ENCODE data around the gene BCL6. TPM values are rescaled to one million over a fixed set of nuclear protein-coding genes. Genes with fewer than 3 reads are reported as not detected.

Gene BCL6
- total RNA-seq, 1 donor from 2014 or later, result 22.8 TPM

DNA sequence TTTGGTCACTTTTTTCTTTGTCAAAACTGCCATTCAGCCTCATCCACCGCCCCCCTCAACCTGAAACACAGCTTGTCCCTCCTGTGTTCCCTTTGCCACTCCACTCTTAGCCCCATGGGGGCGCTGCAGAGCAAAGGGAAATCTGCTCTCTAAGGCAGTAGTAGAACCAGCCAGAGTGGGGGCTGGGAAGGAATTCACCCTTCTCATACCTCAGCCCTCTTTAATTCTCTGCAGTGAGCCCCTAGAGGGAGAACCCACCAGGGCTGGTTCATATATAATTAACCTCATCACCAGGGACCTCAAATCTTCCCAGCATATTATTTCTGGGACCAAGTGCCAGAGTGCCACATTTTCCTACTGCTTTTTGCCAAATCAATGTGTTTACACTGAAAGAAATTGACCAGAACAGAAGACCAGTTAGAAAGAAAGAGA, 2.8 kb upstream of the BCL6 start:
- TF ChIP-seq, protein P1, sequence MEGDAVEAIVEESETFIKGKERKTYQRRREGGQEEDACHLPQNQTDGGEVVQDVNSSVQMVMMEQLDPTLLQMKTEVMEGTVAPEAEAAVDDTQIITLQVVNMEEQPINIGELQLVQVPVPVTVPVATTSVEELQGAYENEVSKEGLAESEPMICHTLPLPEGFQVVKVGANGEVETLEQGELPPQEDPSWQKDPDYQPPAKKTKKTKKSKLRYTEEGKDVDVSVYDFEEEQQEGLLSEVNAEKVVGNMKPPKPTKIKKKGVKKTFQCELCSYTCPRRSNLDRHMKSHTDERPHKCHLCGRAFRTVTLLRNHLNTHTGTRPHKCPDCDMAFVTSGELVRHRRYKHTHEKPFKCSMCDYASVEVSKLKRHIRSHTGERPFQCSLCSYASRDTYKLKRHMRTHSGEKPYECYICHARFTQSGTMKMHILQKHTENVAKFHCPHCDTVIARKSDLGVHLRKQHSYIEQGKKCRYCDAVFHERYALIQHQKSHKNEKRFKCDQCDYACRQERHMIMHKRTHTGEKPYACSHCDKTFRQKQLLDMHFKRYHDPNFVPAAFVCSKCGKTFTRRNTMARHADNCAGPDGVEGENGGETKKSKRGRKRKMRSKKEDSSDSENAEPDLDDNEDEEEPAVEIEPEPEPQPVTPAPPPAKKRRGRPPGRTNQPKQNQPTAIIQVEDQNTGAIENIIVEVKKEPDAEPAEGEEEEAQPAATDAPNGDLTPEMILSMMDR (IDR thresholded peaks at IDR 0.05; ENCODE audit: unreplicated experiment), result peak; percentile 96
- no peaks in the 10 kb centered on the region for H3K9me3 Mint-ChIP-seq (ENCODE audit: low read depth)
- no peaks in the 10 kb centered on the region for H3K36me3 Mint-ChIP-seq (ENCODE audit: insufficient read depth)
- peak; percentile 91 for DNase-seq (ENCODE audit: low spot score, unreplicated experiment)
- peak overlapping the region; percentile 61 for H3K4me3 Mint-ChIP-seq (ENCODE audit: low read depth)
- H3K27ac Mint-ChIP-seq, result peak overlapping the region; percentile 95
- no peaks in the 10 kb centered on the region for H3K27me3 Mint-ChIP-seq
- H3K4me1 Mint-ChIP-seq (ENCODE audit: low read depth), result peaks cover 60% of the 10 kb centered on the region

DNA sequence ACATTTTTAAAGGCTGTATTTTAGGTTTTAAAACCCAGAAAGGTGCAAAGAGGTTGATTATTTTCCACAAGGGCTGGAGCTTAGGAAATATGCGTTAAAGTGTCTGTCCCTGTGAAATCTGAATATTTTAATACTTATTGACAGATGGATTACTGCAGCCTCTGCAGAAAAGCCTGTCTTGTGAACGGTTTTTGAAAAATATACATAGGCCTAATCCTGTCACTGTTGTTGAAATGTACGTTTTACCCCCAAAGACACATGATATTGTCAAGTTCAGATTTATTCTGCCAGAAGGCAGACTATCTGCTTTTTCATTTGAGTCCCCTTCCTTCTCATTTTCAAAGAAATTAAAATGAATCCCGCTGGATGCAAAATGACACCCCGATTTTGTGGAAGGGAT, 2.2 kb upstream of the BCL6 start:
- peaks cover 65% of the 10 kb centered on the region for H3K4me1 Mint-ChIP-seq (ENCODE audit: low read depth)

DNA sequence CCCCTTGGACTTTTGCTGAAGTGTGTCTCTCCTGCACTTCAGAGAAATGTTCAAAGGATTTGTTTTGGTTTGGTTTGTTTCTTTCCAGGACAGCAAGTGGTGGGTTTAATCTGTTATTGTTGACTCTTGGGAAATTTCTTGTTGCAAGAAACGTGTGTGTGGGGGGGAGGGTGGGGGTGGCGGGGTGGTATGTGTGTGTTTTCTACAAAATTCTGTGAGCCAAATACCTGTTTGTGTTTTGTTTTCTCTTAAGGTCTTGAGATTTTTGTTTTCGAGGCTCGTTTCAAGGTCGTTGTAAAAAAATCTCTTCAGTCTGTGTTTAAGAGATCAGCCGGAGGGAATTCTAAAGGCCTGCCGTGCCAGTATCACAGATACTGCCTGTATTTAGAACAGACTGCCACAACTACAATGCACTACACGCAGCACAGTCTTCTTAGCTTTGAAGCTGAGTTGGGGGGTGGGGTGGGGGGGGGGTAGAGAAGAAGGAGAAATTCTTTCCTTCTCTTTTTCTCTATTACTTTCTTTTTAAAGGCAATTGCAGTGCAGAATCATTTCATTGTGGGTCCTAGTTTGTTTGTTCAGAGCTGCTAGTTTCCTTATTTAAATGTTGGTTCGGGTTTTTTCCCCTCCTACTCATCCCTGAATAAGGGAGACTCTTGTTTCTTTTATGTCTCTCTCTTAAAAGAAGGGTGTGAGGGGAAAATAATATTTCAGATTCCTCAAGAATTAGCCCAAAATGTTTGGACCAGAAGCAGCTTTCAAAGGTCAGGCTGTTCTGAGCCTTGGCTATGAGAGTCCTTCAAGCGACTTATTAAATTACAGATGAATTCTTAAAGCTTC, 1.4 kb upstream of the BCL6 start:
- Mint-ChIP-seq H3K4me3 (ENCODE audit: low read depth) (peak overlapping the region; percentile 94), H3K4me1 (ENCODE audit: low read depth) (peaks cover 68% of the 10 kb centered on the region), H3K27me3 (no peaks in the 10 kb centered on the region), H3K36me3 (ENCODE audit: insufficient read depth) (no peaks in the 10 kb centered on the region), H3K9me3 (ENCODE audit: low read depth) (no peaks in the 10 kb centered on the region), H3K27ac (peak overlapping the region; percentile 100)
- TF ChIP-seq, protein P1 (IDR thresholded peaks at IDR 0.05; ENCODE audit: unreplicated experiment), result no peak
- no peak for DNase-seq (ENCODE audit: low spot score, unreplicated experiment)

More for the DNA sequence above, 2.2 kb upstream of the BCL6 start:
- Mint-ChIP-seq H3K36me3 (ENCODE audit: insufficient read depth) (no peaks in the 10 kb centered on the region), H3K27me3 (no peaks in the 10 kb centered on the region), H3K9me3 (ENCODE audit: low read depth) (no peaks in the 10 kb centered on the region), H3K4me3 (ENCODE audit: low read depth) (no peak overlapping the region), H3K27ac (peak overlapping the region; percentile 95)
- TF ChIP-seq, protein P1 (IDR thresholded peaks at IDR 0.05; ENCODE audit: unreplicated experiment), result no peak
- DNase-seq (ENCODE audit: low spot score, unreplicated experiment), result no peak

DNA sequence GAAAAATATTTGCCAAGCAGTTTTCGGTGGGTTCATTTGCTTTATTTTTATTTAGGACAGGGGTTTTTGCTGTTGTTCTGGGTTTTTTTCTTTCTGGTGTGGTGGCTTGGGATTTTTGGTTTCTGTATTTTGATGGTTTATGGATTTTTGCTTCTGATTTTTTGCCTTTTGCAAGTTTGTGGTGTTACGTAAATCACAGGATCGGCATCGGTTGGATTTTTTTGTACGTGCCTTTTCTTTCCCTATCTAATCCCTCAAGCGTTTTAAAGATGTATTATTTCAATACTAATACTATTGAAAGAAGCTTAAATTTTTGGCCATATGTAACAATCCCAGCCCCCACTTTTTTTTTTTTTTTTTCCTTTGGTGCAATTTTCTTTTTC, 782 bp upstream of the BCL6 start:
- TF ChIP-seq, protein P1 (IDR thresholded peaks at IDR 0.05; ENCODE audit: unreplicated experiment), result no peak
- no peak for DNase-seq (ENCODE audit: low spot score, unreplicated experiment)
- Mint-ChIP-seq H3K36me3 (ENCODE audit: insufficient read depth) (no peaks in the 10 kb centered on the region), H3K9me3 (ENCODE audit: low read depth) (no peaks in the 10 kb centered on the region), H3K27ac (peak overlapping the region; percentile 100), H3K4me1 (ENCODE audit: low read depth) (peaks cover 68% of the 10 kb centered on the region), H3K27me3 (no peaks in the 10 kb centered on the region), H3K4me3 (ENCODE audit: low read depth) (peak overlapping the region; percentile 94)

DNA sequence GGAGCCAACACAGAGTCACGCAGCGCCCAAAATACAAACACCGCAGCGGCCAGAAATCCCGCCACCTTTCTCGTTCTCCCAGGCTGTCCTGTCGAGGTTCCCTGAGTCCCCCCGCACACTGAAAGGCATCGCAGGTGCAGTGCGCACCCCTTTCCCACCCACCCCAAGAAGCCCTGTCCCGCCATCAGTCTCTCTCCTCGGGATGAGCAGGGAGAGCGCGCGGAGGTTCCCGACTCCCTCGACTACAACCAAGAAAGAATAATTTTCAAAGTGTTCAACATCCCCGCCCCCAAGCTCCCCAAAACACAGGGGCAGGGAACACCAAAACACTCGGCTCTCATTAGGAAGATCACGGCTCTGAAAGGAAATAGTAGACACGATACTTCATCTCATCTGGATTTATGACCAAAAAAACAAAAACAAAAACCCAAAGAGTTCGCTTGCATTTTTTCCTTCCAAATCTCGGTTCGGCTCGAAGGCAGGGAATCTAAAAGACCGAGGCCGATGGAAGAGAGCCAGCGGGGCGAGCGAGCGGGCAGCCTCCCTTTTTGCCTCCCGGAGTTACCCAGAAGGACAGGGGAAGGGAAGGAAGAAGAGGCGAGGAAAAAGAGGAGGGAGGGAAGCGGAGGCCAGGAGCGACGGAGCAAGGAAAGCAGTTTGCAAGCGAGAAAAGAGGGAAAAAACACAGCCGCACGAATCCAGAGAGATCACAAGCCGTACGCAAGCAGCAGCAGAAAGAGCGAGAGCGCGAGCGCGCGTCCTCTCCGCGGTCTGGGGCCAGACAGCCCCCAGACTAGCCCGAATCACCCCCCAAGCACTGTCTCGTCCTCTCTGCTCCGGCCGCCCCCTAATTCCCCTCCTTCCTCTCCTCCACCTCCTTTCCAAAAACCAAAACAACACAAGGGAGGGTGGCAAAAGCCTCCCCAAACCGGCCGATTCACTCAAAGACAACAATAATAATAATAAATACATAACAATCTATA, 808 bp downstream of the BCL6 start:
- Mint-ChIP-seq H3K4me3 (ENCODE audit: low read depth) (peak overlapping the region; percentile 94), H3K36me3 (ENCODE audit: insufficient read depth) (no peaks in the 10 kb centered on the region), H3K27ac (peak overlapping the region; percentile 100), H3K4me1 (ENCODE audit: low read depth) (peaks cover 65% of the 10 kb centered on the region), H3K9me3 (ENCODE audit: low read depth) (no peaks in the 10 kb centered on the region), H3K27me3 (no peaks in the 10 kb centered on the region)
- DNase-seq (ENCODE audit: low spot score, unreplicated experiment), result no peak
- TF ChIP-seq, protein P1 (IDR thresholded peaks at IDR 0.05; ENCODE audit: unreplicated experiment), result no peak

Measured in progenitor cell of endocrine pancreas (in vitro differentiated cells).